Measurements from ENCODE around the gene FBXO39. TPM values are rescaled to one million over a fixed set of nuclear protein-coding genes. Genes with fewer than 3 reads are reported as not detected.

Gene FBXO39
- total and polyA plus RNA-seq, 2 donors (not counting 3 experiments of a cell fraction or from before 2014, with no cell fraction given) = 0.20 to 3.1 TPM

DNA sequence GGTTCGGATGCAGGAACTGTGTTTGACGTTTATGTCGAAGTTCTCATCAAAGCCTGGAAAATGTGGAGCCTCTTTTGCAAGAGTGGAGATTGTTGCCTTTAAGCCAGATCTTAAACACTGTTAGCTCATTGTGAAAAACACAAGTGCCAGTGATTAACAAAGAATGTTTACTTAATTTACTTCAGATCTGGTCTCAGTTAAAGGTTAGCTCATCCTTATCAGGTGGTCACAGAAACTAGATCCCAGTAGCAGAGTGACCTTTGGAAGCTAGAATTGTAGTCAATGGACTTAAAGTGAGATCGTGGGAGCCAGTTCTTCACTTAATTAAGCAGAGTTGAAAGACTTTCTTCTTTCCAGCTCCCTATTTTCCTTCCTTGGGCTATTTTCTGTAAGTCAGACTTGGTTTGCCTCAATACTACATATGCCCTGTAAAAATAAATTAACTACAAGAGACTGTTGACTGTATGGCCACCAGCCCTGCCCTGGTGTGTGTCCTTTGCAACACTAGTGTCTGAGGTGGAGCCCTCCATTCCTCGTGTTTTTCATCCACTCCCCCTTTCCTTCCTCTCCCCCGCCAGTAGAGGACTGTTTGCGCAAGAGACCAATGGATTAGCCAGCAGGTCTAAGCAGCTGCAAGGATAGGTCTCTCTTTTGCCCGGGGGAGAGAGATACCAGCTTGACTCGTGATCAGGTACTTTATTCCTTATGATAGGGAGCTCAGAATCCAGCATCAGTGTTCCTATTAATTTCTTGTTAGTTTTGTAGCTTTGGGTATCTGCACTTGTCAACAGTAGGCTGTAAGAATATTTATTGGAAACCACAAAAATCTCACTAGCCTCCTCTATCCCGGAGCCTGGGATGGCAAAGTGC lies 20.2 kb downstream of the FBXO39 start:
- peak; percentile 8 for FAIRE-seq
- CTCF ChIA-PET = interaction anchor here (0.8 to 1.4 kb wide), 2 partner anchors 9 to 13 kb away, joined by 3 to 4 read pairs; no protein-coding TSS in a partner anchor

More for the DNA sequence above, 20.2 kb downstream of the FBXO39 start:
- H3K27me3 ChIP-seq (ENCODE audit: control insufficient read depth in 2 of 2, insufficient read depth in 2 of 2, low read length in 2 of 2) = peaks cover 2 to 6% of the 10 kb centered on the region in 2 experiments
- no peaks in the 10 kb centered on the region for H4K20me1 ChIP-seq (replicated peaks; ENCODE audit: control insufficient read depth, extremely low read depth, insufficient read depth, low read length)
- no peak overlapping the region for H3K4me3 ChIP-seq (replicated peaks in 1 of 3; ENCODE audit: insufficient read depth in 1 of 3, low read depth in 1 of 3, low read length in 3 of 3)
- TF ChIP-seq, protein P1, sequence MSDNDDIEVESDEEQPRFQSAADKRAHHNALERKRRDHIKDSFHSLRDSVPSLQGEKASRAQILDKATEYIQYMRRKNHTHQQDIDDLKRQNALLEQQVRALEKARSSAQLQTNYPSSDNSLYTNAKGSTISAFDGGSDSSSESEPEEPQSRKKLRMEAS (IDR thresholded peaks at IDR 0.05; ENCODE audit: insufficient read depth, insufficient read length) = no peak
- TF ChIP-seq GATA2 (IDR thresholded peaks at IDR 0.05; ENCODE audit: insufficient read depth, insufficient read length, low read depth, low read length) (no peak), MYC (IDR thresholded peaks at IDR 0.05; ENCODE audit: low read depth, low read length) (no peak), EZH2 (IDR thresholded peaks at IDR 0.05; ENCODE audit: borderline replicate concordance, low read depth, low read length, severe bottlenecking) (no peak), JUN (IDR thresholded peaks at IDR 0.05; ENCODE audit: borderline replicate concordance, insufficient read depth, insufficient read length, low read depth) (no peak), FOS (IDR thresholded peaks at IDR 0.05; ENCODE audit: borderline replicate concordance, insufficient read depth, low read length) (no peak), POLR2A (IDR thresholded peaks at IDR 0.05; ENCODE audit: low read depth, low read length) (no peak), POLR2AphosphoS5 (IDR thresholded peaks at IDR 0.05; ENCODE audit: insufficient read depth, low read depth, low read length) (no peak)
- TF ChIP-seq, protein P2, sequence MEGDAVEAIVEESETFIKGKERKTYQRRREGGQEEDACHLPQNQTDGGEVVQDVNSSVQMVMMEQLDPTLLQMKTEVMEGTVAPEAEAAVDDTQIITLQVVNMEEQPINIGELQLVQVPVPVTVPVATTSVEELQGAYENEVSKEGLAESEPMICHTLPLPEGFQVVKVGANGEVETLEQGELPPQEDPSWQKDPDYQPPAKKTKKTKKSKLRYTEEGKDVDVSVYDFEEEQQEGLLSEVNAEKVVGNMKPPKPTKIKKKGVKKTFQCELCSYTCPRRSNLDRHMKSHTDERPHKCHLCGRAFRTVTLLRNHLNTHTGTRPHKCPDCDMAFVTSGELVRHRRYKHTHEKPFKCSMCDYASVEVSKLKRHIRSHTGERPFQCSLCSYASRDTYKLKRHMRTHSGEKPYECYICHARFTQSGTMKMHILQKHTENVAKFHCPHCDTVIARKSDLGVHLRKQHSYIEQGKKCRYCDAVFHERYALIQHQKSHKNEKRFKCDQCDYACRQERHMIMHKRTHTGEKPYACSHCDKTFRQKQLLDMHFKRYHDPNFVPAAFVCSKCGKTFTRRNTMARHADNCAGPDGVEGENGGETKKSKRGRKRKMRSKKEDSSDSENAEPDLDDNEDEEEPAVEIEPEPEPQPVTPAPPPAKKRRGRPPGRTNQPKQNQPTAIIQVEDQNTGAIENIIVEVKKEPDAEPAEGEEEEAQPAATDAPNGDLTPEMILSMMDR (IDR thresholded peaks at IDR 0.05; ENCODE audit: extremely low read depth in 1 of 2, insufficient read depth in 1 of 2, low read depth in 1 of 2, low read length in 2 of 2) = no peak
- BruUV-seq (replicated peaks) = no TSS peak
- no peak overlapping the region for H3K27ac ChIP-seq (ENCODE audit: insufficient read depth, low read depth, low read length)
- intact Hi-C loops (cut with micrococcal nuclease) (no loop called here), dilution Hi-C loops (cut with MboI; ENCODE audit: extremely low pct_ligation_motif_present, low sequenced_read_pairs) (no loop called here)
- no peak overlapping the region for H3K9ac ChIP-seq (replicated peaks; ENCODE audit: extremely low read depth, insufficient read depth, low read length)
- no peak for DNase-seq (ENCODE audit: low read depth, low spot score)
- no peaks in the 10 kb centered on the region for H3K9me1 ChIP-seq (replicated peaks; ENCODE audit: control insufficient read depth, extremely low read depth, insufficient read depth, low read length)
- POLR2A ChIA-PET = no interaction called here
- H3K36me3 ChIP-seq (ENCODE audit: control insufficient read depth in 2 of 2, extremely low read depth in 1 of 2, insufficient read depth in 2 of 2, low read length in 2 of 2) = no peaks in the 10 kb centered on the region
- H3K79me2 ChIP-seq (ENCODE audit: control insufficient read depth, insufficient read depth, low read length) = no peaks in the 10 kb centered on the region
- H3K4me1 ChIP-seq (ENCODE audit: control insufficient read depth, extremely low read depth, insufficient read depth, low read length) = no peaks in the 10 kb centered on the region
- no peak overlapping the region for H3K4me2 ChIP-seq (ENCODE audit: insufficient read depth, low read length)
- H2AFZ ChIP-seq (ENCODE audit: low read depth, low read length) = no peak overlapping the region
- H3K9me3 ChIP-seq (replicated peaks; ENCODE audit: control insufficient read depth, insufficient read depth, low read length) = no peaks in the 10 kb centered on the region

Data from endothelial cell of umbilical vein (primary cell).